ENCODE measurements around the gene BCAN.
"Not testable (repeated sequence)": the region's sequence is repeated elsewhere in the genome, so short reads cannot be mapped to it uniquely, and the experiment has no call there.

BCAN gene

DNA sequence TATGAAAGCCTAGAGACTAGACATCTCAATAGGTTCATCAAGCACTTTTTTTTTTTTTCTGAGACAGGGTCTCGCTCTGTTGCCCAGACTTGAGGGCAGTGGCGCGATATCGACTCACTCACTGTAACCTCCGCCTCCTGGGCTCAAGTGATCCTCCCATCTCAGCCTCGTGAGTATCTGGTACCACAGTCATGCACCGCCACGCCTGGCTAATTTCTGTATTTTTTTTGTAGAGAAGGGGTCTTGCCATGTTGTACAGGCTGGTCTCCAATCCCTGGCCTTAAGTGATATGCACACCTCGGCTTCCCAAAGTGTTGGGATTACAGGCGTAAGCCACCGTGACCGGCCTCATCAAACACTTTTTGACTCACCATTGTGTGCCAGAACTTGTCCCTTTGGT is 40.0 kb upstream of the BCAN start:
- in situ Hi-C loops (cut with MboI; ENCODE audit: low sequenced_read_pairs): no loop called here
- Histone ChIP-seq H3K4me3 (peak overlapping the region; percentile 71), H3K27me3 (ENCODE audit: low read depth) (no peaks in the 10 kb centered on the region), H3K9me3 (no peaks in the 10 kb centered on the region), H3K36me3 (replicated peaks) (peaks cover 26% of the 10 kb centered on the region), H3K4me1 (peaks cover 14% of the 10 kb centered on the region)
- DNase-seq (ENCODE audit: low spot score in 2 of 2): no peak

- in situ Hi-C loops (cut with MboI; ENCODE audit: low sequenced_read_pairs): no loop called here
- H3K4me3 ChIP-seq: no peak overlapping the region
- no peaks in the 10 kb centered on the region for H3K9me3 ChIP-seq
- H3K27me3 ChIP-seq (ENCODE audit: low read depth): no peaks in the 10 kb centered on the region
- DNase-seq (ENCODE audit: low spot score in 2 of 2): peak in 1 of 2 experiments; percentile 51
- H3K4me1 ChIP-seq: peaks cover 14% of the 10 kb centered on the region
- peaks cover 19% of the 10 kb centered on the region for H3K36me3 ChIP-seq (replicated peaks)
These were observed 39.3 kb upstream of the BCAN start for GRCh38 chr1:156602557-156602993.

DNA sequence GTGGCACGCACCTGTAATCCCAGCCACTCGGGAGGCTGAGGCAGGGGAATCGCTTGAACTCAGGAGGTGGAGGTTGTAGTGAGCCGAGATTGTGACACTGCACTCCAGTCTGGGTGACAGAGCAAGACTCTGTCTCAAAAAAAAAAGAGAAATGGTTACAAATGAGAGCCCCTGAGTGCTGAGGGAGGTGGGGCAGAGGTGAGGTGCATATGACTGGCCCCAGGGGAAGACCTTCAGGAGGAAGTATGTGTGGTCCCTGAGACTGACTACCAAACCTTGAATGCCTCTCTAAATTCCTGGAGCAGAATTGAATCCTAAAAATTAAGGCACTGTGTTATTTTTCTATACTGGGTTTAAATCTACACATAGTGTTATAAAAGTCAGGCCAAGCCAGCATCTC is 34.6 kb upstream of the BCAN start:
- in situ Hi-C loops (cut with MboI; ENCODE audit: low sequenced_read_pairs): not testable (repeated sequence)

GRCh38 chr1:156608036-156608674 is 33.8 kb upstream of the BCAN start:
- in situ Hi-C loops (cut with MboI; ENCODE audit: low sequenced_read_pairs): no loop called here
- no peak overlapping the region for H3K4me3 ChIP-seq
- no peaks in the 10 kb centered on the region; the same call in 1 of the 2 replicates for H3K27me3 ChIP-seq (ENCODE audit: low read depth)
- no peaks in the 10 kb centered on the region for H3K4me1 ChIP-seq
- no peaks in the 10 kb centered on the region for H3K9me3 ChIP-seq
- H3K36me3 ChIP-seq (replicated peaks): no peaks in the 10 kb centered on the region
- DNase-seq (ENCODE audit: low spot score in 2 of 2): peak; percentile 73 to 78

More for the DNA sequence above, 34.6 kb upstream of the BCAN start:
- DNase-seq (ENCODE audit: low spot score in 2 of 2); H3K9me3 ChIP-seq; H3K4me1 ChIP-seq; H3K4me3 ChIP-seq; H3K36me3 ChIP-seq (replicated peaks); H3K27me3 ChIP-seq (ENCODE audit: low read depth): not testable (repeated sequence)

DNA sequence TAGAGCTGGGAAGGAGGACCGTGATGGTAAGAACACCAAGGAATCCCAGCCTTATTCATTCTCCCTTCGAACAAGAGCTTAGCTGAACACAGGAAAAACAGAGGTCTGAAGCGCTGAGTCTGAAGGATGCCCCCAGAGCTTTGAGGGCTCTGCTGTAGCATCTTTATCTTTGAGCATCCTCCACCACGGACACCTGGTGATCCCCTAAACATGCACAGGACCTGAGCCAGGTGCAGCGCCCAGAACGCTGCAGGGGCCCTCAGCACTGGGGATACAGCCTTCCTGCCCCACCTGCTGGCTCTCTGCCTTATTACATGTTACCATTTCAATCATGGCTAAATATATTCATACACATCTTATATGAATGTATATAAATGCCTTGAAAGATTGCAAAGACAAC is 32.9 kb upstream of the BCAN start:
- Histone ChIP-seq H3K4me3 (no peak overlapping the region), H3K4me1 (no peaks in the 10 kb centered on the region), H3K9me3 (no peaks in the 10 kb centered on the region), H3K27me3 (ENCODE audit: low read depth) (no peaks in the 10 kb centered on the region; the same call in 1 of the 2 replicates), H3K36me3 (replicated peaks) (no peaks in the 10 kb centered on the region)
- DNase-seq (ENCODE audit: low spot score in 2 of 2): peak in 1 of 2 experiments; percentile 65
- in situ Hi-C loops (cut with MboI; ENCODE audit: low sequenced_read_pairs): no loop called here

DNA sequence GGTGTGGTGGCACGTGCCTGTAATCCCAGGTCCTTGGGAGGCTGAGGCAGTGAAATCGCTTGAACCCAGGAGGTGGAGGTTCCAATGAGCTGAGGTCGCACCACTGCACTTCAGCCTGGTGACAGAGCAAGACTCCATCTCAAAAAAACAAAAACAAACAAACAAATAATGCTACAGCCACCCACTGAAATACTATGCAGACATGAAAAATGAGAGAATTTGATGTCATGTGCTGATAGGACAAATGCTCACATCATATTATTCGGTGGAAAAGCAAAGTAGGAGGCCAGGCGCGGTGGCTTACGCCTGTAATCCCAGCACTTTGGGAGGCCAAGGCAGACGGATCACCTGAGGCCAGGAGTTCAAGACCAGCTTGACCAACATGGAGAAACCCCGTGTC is 31.8 kb upstream of the BCAN start:
- H3K9me3 ChIP-seq; H3K4me1 ChIP-seq; H3K36me3 ChIP-seq (replicated peaks); DNase-seq (ENCODE audit: low spot score in 2 of 2); H3K27me3 ChIP-seq (ENCODE audit: low read depth); in situ Hi-C loops (cut with MboI; ENCODE audit: low sequenced_read_pairs); H3K4me3 ChIP-seq: not testable (repeated sequence)

- no peaks in the 10 kb centered on the region for H3K9me3 ChIP-seq
- H3K4me1 ChIP-seq: peaks cover 9% of the 10 kb centered on the region
- H3K27me3 ChIP-seq (ENCODE audit: low read depth): peaks cover 2% of the 10 kb centered on the region; the same call in 1 of the 2 replicates
- no peaks in the 10 kb centered on the region for H3K36me3 ChIP-seq (replicated peaks)
- in situ Hi-C loops (cut with MboI; ENCODE audit: low sequenced_read_pairs): no loop called here
- H3K4me3 ChIP-seq: no peak overlapping the region
- no peak for DNase-seq (ENCODE audit: low spot score in 2 of 2)
These were observed 29.3 kb upstream of the BCAN start for GRCh38 chr1:156612666-156613065.

DNA sequence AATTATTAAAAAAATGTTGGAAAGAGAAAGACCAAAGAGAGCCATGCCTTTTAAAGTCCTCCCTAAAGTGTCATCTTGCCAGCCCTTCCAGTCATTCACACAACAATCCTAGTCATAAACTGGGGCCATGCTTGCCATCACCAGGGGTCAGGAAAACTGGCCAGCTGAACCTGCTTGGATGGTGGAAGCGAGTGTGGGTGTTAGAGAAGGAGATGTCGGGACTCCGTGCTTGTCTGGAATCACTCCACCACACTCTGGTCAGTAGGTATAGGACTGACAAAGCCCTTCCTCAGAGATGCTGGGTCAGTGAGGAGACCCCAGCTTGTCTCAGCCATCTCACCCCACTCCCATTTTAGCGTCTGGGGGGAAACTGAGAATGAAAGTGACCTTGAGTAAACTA is 26.0 kb upstream of the BCAN start:
- Histone ChIP-seq H3K4me3 (no peak overlapping the region), H3K27me3 (ENCODE audit: low read depth) (peaks cover 20% of the 10 kb centered on the region)
- in situ Hi-C loops (cut with MboI; ENCODE audit: low sequenced_read_pairs): no loop called here

DNA sequence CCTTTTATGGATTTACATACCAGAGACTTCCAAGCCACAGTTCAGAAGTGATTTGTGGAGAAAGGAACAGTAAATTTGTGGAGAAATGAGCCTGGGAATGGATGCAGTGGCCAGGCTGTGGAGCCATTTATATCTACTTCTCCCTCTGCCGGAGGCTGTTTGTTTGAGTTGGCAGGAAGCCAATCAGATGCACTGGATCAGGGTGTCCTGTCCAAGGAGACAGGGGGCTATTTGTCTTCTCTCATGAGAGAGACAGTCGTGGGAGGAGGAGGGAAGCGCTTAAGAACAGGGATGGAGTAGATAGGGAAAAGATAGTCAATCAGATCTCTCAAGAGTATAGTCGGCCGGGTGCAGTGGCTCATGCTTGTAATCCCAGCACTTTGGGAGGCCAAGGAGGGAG is 25.5 kb upstream of the BCAN start:
- Histone ChIP-seq H3K36me3 (replicated peaks) (no peaks in the 10 kb centered on the region), H3K4me1 (peaks cover 9% of the 10 kb centered on the region), H3K9me3 (no peaks in the 10 kb centered on the region), H3K27me3 (ENCODE audit: low read depth) (peaks cover 20% of the 10 kb centered on the region), H3K4me3 (no peak overlapping the region)
- DNase-seq (ENCODE audit: low spot score in 2 of 2): peak; percentile 13 to 69
- in situ Hi-C loops (cut with MboI; ENCODE audit: low sequenced_read_pairs): no loop called here

More for the DNA sequence above, 26.0 kb upstream of the BCAN start:
- no peaks in the 10 kb centered on the region for H3K36me3 ChIP-seq (replicated peaks)
- H3K9me3 ChIP-seq: no peaks in the 10 kb centered on the region
- DNase-seq (ENCODE audit: low spot score in 2 of 2): no peak
- H3K4me1 ChIP-seq: peaks cover 9% of the 10 kb centered on the region

GRCh38 chr1:156618853-156619581 is 22.9 kb upstream of the BCAN start, which contains the start of gene HAPLN2:
Gene HAPLN2, plus strand, starts transcription at chr1:156619415. Its CDS starts 4,076 bp downstream, at chr1:156623491.
- Histone ChIP-seq H3K4me3 (no peak within 1 kb of the TSS), H3K4me1 (peaks cover 9% of the 10 kb centered on the region), H3K27me3 (ENCODE audit: low read depth) (peaks cover 20% of the 10 kb centered on the region), H3K36me3 (replicated peaks) (no peaks in the 10 kb centered on the region), H3K9me3 (no peaks in the 10 kb centered on the region)
- DNase-seq (ENCODE audit: low spot score in 2 of 2): peak; percentile 34 to 66
- in situ Hi-C loops (cut with MboI; ENCODE audit: low sequenced_read_pairs): no loop called here

GRCh38 chr1:156619582-156619955 is 22.3 kb upstream of the BCAN start:
- Histone ChIP-seq H3K27me3 (ENCODE audit: low read depth) (peaks cover 20% of the 10 kb centered on the region), H3K9me3 (no peaks in the 10 kb centered on the region), H3K4me1 (peaks cover 9% of the 10 kb centered on the region), H3K36me3 (replicated peaks) (no peaks in the 10 kb centered on the region), H3K4me3 (no peak overlapping the region)
- no peak for DNase-seq (ENCODE audit: low spot score in 2 of 2)
- in situ Hi-C loops (cut with MboI; ENCODE audit: low sequenced_read_pairs): no loop called here

- DNase-seq (ENCODE audit: low spot score in 2 of 2): no peak
- Histone ChIP-seq H3K4me1 (no peaks in the 10 kb centered on the region; the same call in 1 of the 2 replicates), H3K9me3 (no peaks in the 10 kb centered on the region), H3K27me3 (ENCODE audit: low read depth) (peaks cover 26% of the 10 kb centered on the region), H3K36me3 (replicated peaks) (no peaks in the 10 kb centered on the region), H3K4me3 (no peak overlapping the region)
- in situ Hi-C loops (cut with MboI; ENCODE audit: low sequenced_read_pairs): no loop called here
These were observed 19.2 kb upstream of the BCAN start for GRCh38 chr1:156622581-156623297.

- peaks cover 26% of the 10 kb centered on the region for H3K27me3 ChIP-seq (ENCODE audit: low read depth)
- in situ Hi-C loops (cut with MboI; ENCODE audit: low sequenced_read_pairs): no loop called here
- H3K4me3 ChIP-seq: peak overlapping the region; percentile 22
- no peaks in the 10 kb centered on the region for H3K9me3 ChIP-seq
- no peaks in the 10 kb centered on the region for H3K36me3 ChIP-seq (replicated peaks)
- peak; percentile 54 to 84 for DNase-seq (ENCODE audit: low spot score in 2 of 2)
- no peaks in the 10 kb centered on the region; the same call in 1 of the 2 replicates for H3K4me1 ChIP-seq
These were observed 17.7 kb upstream of the BCAN start for GRCh38 chr1:156623946-156624813.

Data from HAP-1 (cell line).